Suprapubic skin (tissue), 4 donors: ENCODE measurements around the gene CADM3.

Experiments used
- CTCF ChIP-seq, 2 donors: fragments of 200-600 bp in 1 of 2; fragments of 450-650 bp in 1 of 2; sonication (generic) in 1 of 2; IDR thresholded peaks; one replicate each; pipeline ENCODE4 v1.5.1; 2016 to 2019; ENCODE audit warnings: antibody characterized with exemption in 2 of 2, mild to moderate bottlenecking in 1 of 2, moderate library complexity in 1 of 2
- EP300 ChIP-seq: sonication (generic); formaldehyde crosslinking; IDR thresholded peaks from one replicate; pipeline ENCODE4 v1.6.1; 2017; ENCODE audit warnings: antibody characterized with exemption
- POLR2A ChIP-seq, 2 donors: fragments of 450-650 bp; IDR thresholded peaks; one replicate each; pipeline ENCODE4 v1.6.1; 2017; ENCODE audit warnings: antibody characterized with exemption in 2 of 2, mild to moderate bottlenecking in 2 of 2, moderate library complexity in 2 of 2
- POLR2AphosphoS5 ChIP-seq, 3 donors: sonication (generic); formaldehyde crosslinking; IDR thresholded peaks; one replicate each; pipeline ENCODE4 v1.6.1; 2017; ENCODE audit warnings: antibody characterized with exemption in 3 of 3

GRCh38 chr1:159161001-159161718, 10.3 kb upstream of the CADM3 start:
- TF ChIP-seq CTCF (IDR thresholded peaks at IDR 0.05) (peak; percentile 92 to 97), EP300 (no peak), POLR2AphosphoS5 (IDR thresholded peaks at IDR 0.05) (no peak), POLR2A (IDR thresholded peaks at IDR 0.05) (no peak)
